Lung (tissue), 12 donors: ENCODE results near the gene FAM131C. TPM values are rescaled to one million over a fixed set of nuclear protein-coding genes. Genes with fewer than 3 reads are reported as not detected.
"Not testable (repeated sequence)": the region's sequence is repeated elsewhere in the genome, so short reads cannot be mapped to it uniquely, and the experiment has no call there.

Experiments
- ATAC-seq: fragments of 200-7000 bp; cut with Tn5 transposase; one replicate; pipeline ENCODE4 v1.9.1; 2020; ENCODE audit warnings: moderate number of reproducible peaks; ENCODE audit not compliant: insufficient read depth, low FRiP score
- DNase-seq, 3 donors: peaks; one replicate each; pipeline ENCODE4 v3.0.0-alpha.2; 2013 to 2017
- H3K27ac ChIP-seq, 2 donors: one replicate each; pipeline ENCODE4 v1.5.1; 2013; ENCODE audit warnings: mild to moderate bottlenecking in 2 of 2, moderate library complexity in 2 of 2, control low read depth in 1 of 2, inconsistent platforms in 1 of 2, low read depth in 1 of 2, low read length in 1 of 2
- H3K27me3 ChIP-seq, 3 donors: one replicate each; pipeline ENCODE4 v1.5.1; 2013; ENCODE audit warnings: low read length in 2 of 3; ENCODE audit not compliant: control insufficient read depth in 3 of 3, insufficient read depth in 3 of 3
- H3K36me3 ChIP-seq, 4 donors: one replicate each; pipeline ENCODE4 v1.5.1; 2013; ENCODE audit warnings: low read length in 4 of 4, mild to moderate bottlenecking in 1 of 4, moderate library complexity in 1 of 4; ENCODE audit not compliant: control insufficient read depth in 4 of 4, insufficient read depth in 4 of 4
- H3K4me1 ChIP-seq, 5 donors: one replicate each; pipeline ENCODE4 v1.5.1; 2013; ENCODE audit warnings: low read length in 5 of 5, mild to moderate bottlenecking in 2 of 5, moderate library complexity in 1 of 5; ENCODE audit not compliant: control insufficient read depth in 5 of 5, insufficient read depth in 5 of 5
- H3K4me3 ChIP-seq: one replicate; pipeline ENCODE4 v1.5.1; 2013; ENCODE audit warnings: mild to moderate bottlenecking, control low read depth, moderate library complexity
- H3K9ac ChIP-seq, 2 donors: one replicate each; pipeline ENCODE4 v1.5.1; 2013; ENCODE audit warnings: low read length in 2 of 2, control low read depth in 1 of 2; ENCODE audit not compliant: insufficient read depth in 1 of 2
- H3K9me3 ChIP-seq, 4 donors: one replicate each; pipeline ENCODE4 v1.5.1; 2013; ENCODE audit warnings: low read length in 3 of 4, mild to moderate bottlenecking in 1 of 4, moderate library complexity in 1 of 4; ENCODE audit not compliant: control insufficient read depth in 4 of 4, insufficient read depth in 3 of 4
- CTCF ChIP-seq: IDR thresholded peaks from 2 replicates; pipeline ENCODE4 v1.5.1; 2012; ENCODE audit warnings: mild to moderate bottlenecking; ENCODE audit errors: control extremely low read depth, extremely low read depth
- WGBS, 2 donors: extraction: QIAGEN DNeasy Blood & Tissue Kit; methylation state at CpG; one replicate each; pipeline ENCODE4 v1.1.7; 2013; 5-methylcytosine and 5-hydroxymethylcytosine counted together
- polyA plus RNA-seq, 2 donors: library from polyadenylated mRNA; stranded (reverse); fragments of 200-250 nt; gene quantifications; one replicate each; pipeline ENCODE4 v1.2.1, GENCODE V29; 2013
- total RNA-seq, 2 donors: library from RNA; depleted of rRNA in 1 of 2; stranded (reverse); fragments of >200 nt in 1 of 2; gene quantifications; one replicate each; pipeline ENCODE4 v1.2.1, GENCODE V29; 2014 to 2021
- donor health status: control.
- donor health status: control.
- donor health status: Bipolar disorder and iron deficiency.
- donor health status: healthy.
- donor health status: DM: yes; HTN: yes; CAD: no.

Gene FAM131C
- total and polyA plus RNA-seq, 4 donors, result not detected

GRCh38 chr1:16028237-16029002, 45.0 kb downstream of the FAM131C start:
- 59 to 65% methylated on average over 19 of the region's 19 CpGs for WGBS, 2 donors
- ATAC-seq (no peak), DNase-seq (no peak)
- H3K36me3 ChIP-seq, result no peaks in the 10 kb centered on the region
- no peak for TF ChIP-seq CTCF
- no peaks in the 10 kb centered on the region for H3K27me3 ChIP-seq
- no peak overlapping the region for H3K27ac ChIP-seq
- no peaks in the 10 kb centered on the region for H3K9me3 ChIP-seq
- H3K4me3 ChIP-seq, result no peak overlapping the region
- H3K4me1 ChIP-seq, result peaks cover 0 to 7% (median 0%) of the 10 kb centered on the region in 5 donors
- H3K9ac ChIP-seq, result no peak overlapping the region

GRCh38 chr1:16026723-16027484, 46.5 kb downstream of the FAM131C start:
- H3K4me1 ChIP-seq, result peaks cover 0 to 5% (median 0%) of the 10 kb centered on the region in 5 donors
- H3K9me3 ChIP-seq, result no peaks in the 10 kb centered on the region
- H3K27me3 ChIP-seq, result no peaks in the 10 kb centered on the region
- H3K36me3 ChIP-seq, result no peaks in the 10 kb centered on the region
- DNase-seq, result peak; percentile 64 to 78 (median 64)
- WGBS, 2 donors, result 10 to 11% methylated on average over 31 to 33 of the region's 33 CpGs
- H3K4me3 ChIP-seq, result no peak overlapping the region
- ATAC-seq, result no peak
- H3K9ac ChIP-seq, result no peak overlapping the region
- H3K27ac ChIP-seq, result no peak overlapping the region
- no peak for TF ChIP-seq CTCF

GRCh38 chr1:16026302-16026701, 47.1 kb downstream of the FAM131C start:
- not testable (repeated sequence) for H3K9ac ChIP-seq, H3K9me3 ChIP-seq, ATAC-seq

GRCh38 chr1:16023050-16023653, 50.3 kb downstream of the FAM131C start:
- no peak overlapping the region for H3K4me3 ChIP-seq
- 84 to 91% methylated on average over 7 of the region's 7 CpGs for WGBS, 2 donors
- H3K9me3 ChIP-seq, result no peaks in the 10 kb centered on the region
- peaks cover 0 to 12% (median 6%) of the 10 kb centered on the region in 5 donors for H3K4me1 ChIP-seq
- no peaks in the 10 kb centered on the region for H3K36me3 ChIP-seq
- ATAC-seq, result no peak
- no peaks in the 10 kb centered on the region for H3K27me3 ChIP-seq
- no peak for TF ChIP-seq CTCF
- H3K9ac ChIP-seq, result no peak overlapping the region
- no peak for DNase-seq
- H3K27ac ChIP-seq, result no peak overlapping the region

More at GRCh38 chr1:16026302-16026701, 47.1 kb downstream of the FAM131C start:
- not testable (repeated sequence) for H3K4me3 ChIP-seq, H3K27ac ChIP-seq, DNase-seq, H3K27me3 ChIP-seq, H3K36me3 ChIP-seq, H3K4me1 ChIP-seq
- 35 to 38% methylated on average over 8 to 9 of the region's 10 CpGs for WGBS, 2 donors
